Subcutaneous abdominal adipose tissue (tissue), 5 donors: ENCODE data around the gene PLXNA4.

ENCODE experiments used
- H3K27ac ChIP-seq: one replicate; pipeline ENCODE4 v1.7.0; 2013; ENCODE audit warnings: low read depth, mild to moderate bottlenecking, inconsistent platforms, low read length, moderate library complexity
- H3K27me3 ChIP-seq, 5 donors: one replicate each; pipeline ENCODE4 v1.7.0; 2013; ENCODE audit warnings: low read length in 5 of 5, inconsistent platforms in 1 of 5; ENCODE audit not compliant: control insufficient read depth in 5 of 5, insufficient read depth in 4 of 5
- H3K36me3 ChIP-seq, 5 donors: one replicate each; pipeline ENCODE4 v1.7.0; 2013; ENCODE audit warnings: low read length in 5 of 5; ENCODE audit not compliant: control insufficient read depth in 5 of 5, insufficient read depth in 5 of 5
- H3K4me1 ChIP-seq, 5 donors: one replicate each; pipeline ENCODE4 v1.7.0; 2013; ENCODE audit warnings: low read length in 5 of 5, mild to moderate bottlenecking in 3 of 5, moderate library complexity in 1 of 5; ENCODE audit not compliant: control insufficient read depth in 5 of 5, insufficient read depth in 5 of 5
- H3K4me3 ChIP-seq, 5 donors: one replicate each; pipeline ENCODE4 v1.7.0; 2013; ENCODE audit warnings: low read length in 5 of 5, low read depth in 1 of 5
- H3K9ac ChIP-seq, 5 donors: one replicate each; pipeline ENCODE4 v1.7.0; 2013; ENCODE audit warnings: low read length in 5 of 5, mild to moderate bottlenecking in 4 of 5, moderate library complexity in 3 of 5
- H3K9me3 ChIP-seq, 5 donors: one replicate each; pipeline ENCODE4 v1.7.0; 2013; ENCODE audit warnings: low read length in 5 of 5; ENCODE audit not compliant: control insufficient read depth in 5 of 5
- donor health status: healthy.
- donor health status: healthy.
- donor health status: healthy.
- donor health status: healthy.
- donor health status: healthy.

PLXNA4 gene

GRCh38 chr7:132345030-132345429 is 231.2 kb downstream of the PLXNA4 start:
- Histone ChIP-seq H3K4me3 (no peak overlapping the region), H3K4me1 (peaks cover 1 to 16% (median 11%) of the 10 kb centered on the region in 5 donors), H3K36me3 (no peaks in the 10 kb centered on the region), H3K9me3 (no peaks in the 10 kb centered on the region), H3K27ac (no peak overlapping the region), H3K27me3 (no peaks in the 10 kb centered on the region), H3K9ac (no peak overlapping the region)

GRCh38 chr7:132343199-132343598 is 233.1 kb downstream of the PLXNA4 start:
- no peaks in the 10 kb centered on the region for H3K9me3 ChIP-seq
- H3K36me3 ChIP-seq, result no peaks in the 10 kb centered on the region
- H3K27me3 ChIP-seq, result no peaks in the 10 kb centered on the region
- H3K9ac ChIP-seq, result no peak overlapping the region
- H3K4me1 ChIP-seq, result peaks cover 1 to 16% (median 11%) of the 10 kb centered on the region in 5 donors
- H3K4me3 ChIP-seq, result no peak overlapping the region
- peak overlapping the region; percentile 34 for H3K27ac ChIP-seq

- H3K27ac ChIP-seq, result no peak overlapping the region
- no peaks in the 10 kb centered on the region for H3K27me3 ChIP-seq
- peaks cover 0 to 15% (median 8%) of the 10 kb centered on the region in 5 donors for H3K4me1 ChIP-seq
- no peak overlapping the region for H3K4me3 ChIP-seq
- H3K9me3 ChIP-seq, result no peaks in the 10 kb centered on the region
- H3K36me3 ChIP-seq, result no peaks in the 10 kb centered on the region
- H3K9ac ChIP-seq, result no peak overlapping the region
Measured at GRCh38 chr7:132337450-132338080, 238.7 kb downstream of the PLXNA4 start.

- no peaks in the 10 kb centered on the region for H3K9me3 ChIP-seq
Measured at GRCh38 chr7:132336797-132337196, 239.5 kb downstream of the PLXNA4 start.

GRCh38 chr7:132333301-132333700 is 243.0 kb downstream of the PLXNA4 start:
- Histone ChIP-seq H3K4me3 (no peak overlapping the region), H3K27me3 (no peaks in the 10 kb centered on the region), H3K9ac (no peak overlapping the region), H3K36me3 (no peaks in the 10 kb centered on the region), H3K9me3 (no peaks in the 10 kb centered on the region), H3K4me1 (peaks cover 0 to 15% (median 8%) of the 10 kb centered on the region in 5 donors), H3K27ac (no peak overlapping the region)

More at GRCh38 chr7:132336797-132337196, 239.5 kb downstream of the PLXNA4 start:
- peaks cover 0 to 15% (median 8%) of the 10 kb centered on the region in 5 donors for H3K4me1 ChIP-seq
- no peak overlapping the region for H3K4me3 ChIP-seq
- H3K36me3 ChIP-seq, result no peaks in the 10 kb centered on the region
- H3K27ac ChIP-seq, result no peak overlapping the region
- H3K9ac ChIP-seq, result no peak overlapping the region
- H3K27me3 ChIP-seq, result no peaks in the 10 kb centered on the region

- H3K27me3 ChIP-seq, result no peaks in the 10 kb centered on the region
- H3K27ac ChIP-seq, result no peak overlapping the region
- no peaks in the 10 kb centered on the region for H3K36me3 ChIP-seq
- H3K4me1 ChIP-seq, result no peaks in the 10 kb centered on the region
- H3K9me3 ChIP-seq, result no peaks in the 10 kb centered on the region
- H3K9ac ChIP-seq, result no peak overlapping the region
- no peak overlapping the region for H3K4me3 ChIP-seq
Measured at GRCh38 chr7:132328760-132329159, 247.5 kb downstream of the PLXNA4 start.

GRCh38 chr7:132328047-132328620 is 248.1 kb downstream of the PLXNA4 start:
- H3K9me3 ChIP-seq, result no peaks in the 10 kb centered on the region
- no peaks in the 10 kb centered on the region for H3K27me3 ChIP-seq
- no peak overlapping the region for H3K9ac ChIP-seq
- no peak overlapping the region for H3K27ac ChIP-seq
- no peaks in the 10 kb centered on the region for H3K4me1 ChIP-seq
- H3K4me3 ChIP-seq, result no peak overlapping the region
- H3K36me3 ChIP-seq, result no peaks in the 10 kb centered on the region

- Histone ChIP-seq H3K36me3 (no peaks in the 10 kb centered on the region), H3K9ac (no peak overlapping the region), H3K27ac (no peak overlapping the region), H3K4me1 (no peaks in the 10 kb centered on the region), H3K4me3 (no peak overlapping the region), H3K27me3 (no peaks in the 10 kb centered on the region), H3K9me3 (no peaks in the 10 kb centered on the region)
Measured at GRCh38 chr7:132326878-132327589, 249.2 kb downstream of the PLXNA4 start.

- Histone ChIP-seq H3K4me1 (peaks cover 6 to 17% (median 12%) of the 10 kb centered on the region in 5 donors), H3K4me3 (no peak overlapping the region), H3K9ac (no peak overlapping the region), H3K9me3 (no peaks in the 10 kb centered on the region), H3K27ac (no peak overlapping the region), H3K36me3 (no peaks in the 10 kb centered on the region), H3K27me3 (no peaks in the 10 kb centered on the region)
Measured at GRCh38 chr7:132322970-132323369, 253.3 kb downstream of the PLXNA4 start.

- H3K36me3 ChIP-seq, result no peaks in the 10 kb centered on the region
- no peak overlapping the region for H3K4me3 ChIP-seq
- no peak overlapping the region for H3K27ac ChIP-seq
- H3K27me3 ChIP-seq, result no peaks in the 10 kb centered on the region
- H3K9ac ChIP-seq, result no peak overlapping the region
- no peaks in the 10 kb centered on the region for H3K9me3 ChIP-seq
- peaks cover 6 to 19% (median 18%) of the 10 kb centered on the region in 5 donors for H3K4me1 ChIP-seq
Measured at GRCh38 chr7:132321387-132321786, 254.9 kb downstream of the PLXNA4 start.
